Skeletal muscle satellite cell (primary cell): ENCODE measurements around the gene CCR1.

Source experiments
- H3K27me3 ChIP-seq: 2 replicates; pipeline ENCODE4 v1.7.0; 2013; ENCODE audit warnings: low read length; ENCODE audit not compliant: control insufficient read depth, insufficient read depth
- H3K36me3 ChIP-seq: 2 replicates; pipeline ENCODE4 v1.7.0; 2013; ENCODE audit warnings: mild to moderate bottlenecking, control low read depth, low read length; ENCODE audit not compliant: insufficient read depth
- H3K4me1 ChIP-seq: 2 replicates; pipeline ENCODE4 v1.7.0; 2013; ENCODE audit warnings: low read length; ENCODE audit not compliant: control insufficient read depth, insufficient read depth
- H3K4me2 ChIP-seq: 2 replicates; pipeline ENCODE4 v1.7.0; 2013; ENCODE audit warnings: mild to moderate bottlenecking, low read length
- H3K4me3 ChIP-seq: 2 replicates; pipeline ENCODE4 v1.7.0; 2013; ENCODE audit warnings: low read length
- H3K9ac ChIP-seq: 2 replicates; pipeline ENCODE4 v1.7.0; 2013; ENCODE audit warnings: mild to moderate bottlenecking, low read depth, low read length, moderate library complexity
- H3K9me3 ChIP-seq: replicated peaks from 2 replicates; pipeline ENCODE4 v1.7.0; 2013; ENCODE audit warnings: mild to moderate bottlenecking, control low read depth, low read length

The CCR1 gene

DNA sequence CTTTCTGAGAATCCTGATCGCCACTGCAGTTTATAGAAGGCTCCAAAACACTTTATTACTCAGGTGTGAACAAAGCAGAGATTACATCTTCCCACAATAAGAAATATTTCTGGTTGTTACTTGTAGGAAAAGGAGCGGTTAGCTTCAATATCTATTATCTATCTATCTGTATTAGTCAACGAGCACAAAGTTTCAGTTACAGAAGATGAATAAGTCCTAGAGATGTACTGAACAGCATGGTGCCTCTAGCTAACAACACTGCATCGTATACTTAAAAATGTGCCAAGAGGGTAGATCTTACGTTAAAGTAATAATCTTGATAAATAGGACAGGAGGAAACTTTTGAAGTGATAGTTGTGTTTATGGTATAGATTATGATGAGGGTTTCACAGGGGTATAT lies 23.2 kb upstream of the CCR1 start:
- Histone ChIP-seq H3K4me2 (no peak overlapping the region), H3K4me3 (no peak overlapping the region), H3K36me3 (no peaks in the 10 kb centered on the region), H3K9ac (no peak overlapping the region), H3K4me1 (no peaks in the 10 kb centered on the region), H3K9me3 (no peaks in the 10 kb centered on the region), H3K27me3 (peaks cover 37% of the 10 kb centered on the region)

DNA sequence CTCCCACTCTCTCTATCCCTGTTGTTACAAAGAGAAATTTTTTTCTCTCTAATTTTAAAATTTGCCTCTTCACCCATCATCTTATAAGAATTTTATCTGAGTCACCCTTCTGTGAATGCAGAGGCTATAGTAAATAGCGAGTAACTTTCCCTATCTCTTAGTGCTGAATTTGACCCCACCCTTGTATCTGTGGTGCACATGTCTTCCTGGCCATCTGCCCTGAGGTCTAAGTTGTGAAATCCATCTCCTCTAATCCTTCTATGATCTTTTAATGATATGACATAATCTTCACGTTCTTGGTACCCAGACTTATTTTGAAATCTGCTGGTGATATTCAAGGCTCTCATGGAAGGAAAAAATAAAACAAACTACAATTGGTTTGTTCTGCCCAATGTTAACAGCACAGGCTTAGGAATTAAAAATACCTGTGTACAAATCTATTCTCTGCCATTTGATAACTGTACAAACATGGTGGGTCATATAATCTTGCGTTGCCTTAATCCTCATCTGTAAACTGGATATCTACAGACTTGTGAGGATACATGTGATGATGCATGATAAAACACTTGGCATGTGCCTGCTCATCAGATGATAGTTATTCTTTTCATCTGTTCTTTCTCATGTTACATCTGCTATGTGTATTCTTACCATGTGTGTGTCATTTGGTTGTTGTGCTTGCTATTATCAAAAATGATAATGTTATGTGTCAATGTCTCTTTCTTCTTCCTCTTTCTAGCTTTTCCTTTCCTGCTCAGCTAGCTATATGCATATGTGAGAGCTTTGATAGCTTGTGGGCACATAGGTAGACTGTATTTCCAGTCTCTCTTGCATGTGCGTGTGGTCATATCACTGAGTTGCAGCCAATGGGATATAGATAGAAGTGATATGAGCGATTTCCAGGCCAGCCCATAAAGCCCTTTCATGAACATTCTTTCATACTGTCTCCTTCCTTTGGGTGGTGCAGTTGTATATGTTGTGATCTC lies 20.4 kb upstream of the CCR1 start:
- Histone ChIP-seq H3K27me3 (peaks cover 47% of the 10 kb centered on the region), H3K4me1 (no peaks in the 10 kb centered on the region), H3K9ac (no peak overlapping the region), H3K9me3 (no peaks in the 10 kb centered on the region), H3K4me3 (no peak overlapping the region), H3K36me3 (no peaks in the 10 kb centered on the region), H3K4me2 (no peak overlapping the region)

DNA sequence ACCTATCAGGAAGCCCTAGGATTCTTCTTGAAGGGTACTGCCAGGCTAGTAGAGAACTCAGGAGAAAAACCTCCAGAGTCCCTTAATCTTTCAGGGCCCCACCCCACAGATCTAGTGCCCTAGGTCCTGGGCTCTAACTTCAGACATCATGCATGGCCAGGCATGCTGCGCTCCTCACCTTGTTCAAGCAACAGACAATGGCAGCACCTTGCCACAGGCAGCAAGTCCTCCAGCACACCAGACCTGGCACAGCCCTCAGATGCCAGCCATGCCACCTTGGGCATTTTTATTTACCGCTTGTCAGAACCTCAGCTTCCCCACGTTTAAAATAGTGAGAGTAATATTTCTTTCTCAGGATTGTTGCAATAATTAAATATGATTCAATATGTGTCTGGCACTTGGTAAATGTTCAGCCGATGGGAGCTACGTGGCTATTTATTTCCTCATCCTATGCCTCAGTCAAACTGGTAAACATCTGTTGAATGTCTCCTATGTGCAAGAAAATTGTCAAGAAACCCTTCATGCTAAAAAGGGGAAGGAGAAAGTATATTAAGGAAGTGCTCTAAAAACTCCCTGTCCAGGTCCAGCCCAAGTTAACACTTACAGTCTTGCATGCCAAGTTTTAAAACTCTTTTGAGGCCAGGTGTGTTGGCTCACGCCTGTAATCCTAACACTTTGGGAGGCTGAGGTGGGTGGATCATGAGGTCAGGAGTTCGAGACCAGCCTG lies 14.5 kb upstream of the CCR1 start:
- Histone ChIP-seq H3K4me2 (no peak overlapping the region), H3K4me1 (no peaks in the 10 kb centered on the region), H3K9me3 (no peaks in the 10 kb centered on the region), H3K4me3 (no peak overlapping the region), H3K36me3 (no peaks in the 10 kb centered on the region), H3K9ac (no peak overlapping the region), H3K27me3 (peaks cover 23% of the 10 kb centered on the region)

DNA sequence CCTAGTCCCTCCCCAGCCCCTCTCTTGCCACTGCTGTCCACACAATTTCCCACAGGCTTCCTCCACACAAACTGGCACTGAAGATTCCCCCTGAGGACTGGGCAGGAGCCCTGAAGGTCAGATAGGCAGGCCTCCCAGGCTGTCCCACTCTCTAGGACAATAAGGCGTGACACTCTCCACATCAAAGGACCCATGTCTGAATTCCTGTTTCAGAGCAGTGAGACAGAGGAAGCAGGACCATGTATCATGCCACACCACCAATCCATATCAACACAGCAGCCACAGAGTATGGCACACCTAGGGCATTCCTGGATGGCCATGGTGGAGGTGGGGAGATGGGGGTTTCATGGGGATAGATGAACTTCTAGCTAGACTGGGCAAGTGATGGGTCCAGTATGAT lies 13.8 kb upstream of the CCR1 start:
- H3K4me3 ChIP-seq = no peak overlapping the region
- H3K4me2 ChIP-seq = no peak overlapping the region
- no peak overlapping the region for H3K9ac ChIP-seq
- peaks cover 27% of the 10 kb centered on the region for H3K27me3 ChIP-seq
- no peaks in the 10 kb centered on the region for H3K36me3 ChIP-seq
- no peaks in the 10 kb centered on the region for H3K9me3 ChIP-seq
- no peaks in the 10 kb centered on the region for H3K4me1 ChIP-seq

DNA sequence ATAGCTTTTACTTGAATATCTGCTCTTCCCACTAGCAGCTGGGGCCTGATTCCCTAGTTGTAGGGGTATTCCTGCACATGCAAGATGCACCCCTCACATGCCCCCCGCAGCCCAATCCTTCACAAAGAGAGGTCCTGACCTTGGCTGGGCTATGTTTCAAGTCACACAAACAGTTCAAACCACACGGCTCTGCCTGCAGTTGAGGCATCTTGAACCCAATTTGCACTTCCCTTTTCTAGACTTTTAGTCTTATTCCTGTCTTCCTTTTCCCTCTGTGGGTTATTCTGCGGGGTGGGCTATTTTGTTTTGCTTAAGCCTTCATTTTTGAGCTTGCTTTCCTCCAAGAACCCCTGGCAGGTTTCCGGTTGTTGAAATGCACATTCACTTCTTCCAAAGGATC lies 13.3 kb upstream of the CCR1 start:
- Histone ChIP-seq H3K27me3 (peaks cover 29% of the 10 kb centered on the region), H3K4me2 (no peak overlapping the region), H3K9me3 (no peaks in the 10 kb centered on the region), H3K4me3 (no peak overlapping the region), H3K36me3 (no peaks in the 10 kb centered on the region), H3K9ac (no peak overlapping the region), H3K4me1 (no peaks in the 10 kb centered on the region)

DNA sequence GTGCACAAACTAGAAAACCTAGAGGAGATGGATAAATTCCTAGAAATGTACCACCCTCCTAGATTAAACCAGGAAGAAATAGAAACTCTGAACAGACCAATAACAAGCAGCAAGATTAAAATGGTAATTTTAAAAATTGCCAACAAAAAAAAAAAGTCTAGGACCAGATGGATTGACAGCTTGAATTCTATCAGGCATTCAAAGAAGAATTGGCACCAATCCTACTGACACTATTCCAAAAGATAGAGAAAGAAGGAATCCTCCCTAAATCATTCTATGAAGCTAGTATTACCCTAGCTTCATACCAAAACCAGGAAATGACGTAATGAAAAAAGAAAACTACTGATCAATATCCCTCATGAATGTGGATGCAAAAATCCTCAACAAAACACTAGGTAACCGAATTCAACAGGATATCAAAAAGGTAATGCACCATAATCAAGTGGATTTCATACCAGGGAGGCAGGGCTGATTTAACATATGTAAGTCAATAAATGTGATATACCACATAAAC lies 10.1 kb upstream of the CCR1 start:
- H3K4me2 ChIP-seq = no peak overlapping the region
- peaks cover 39% of the 10 kb centered on the region for H3K27me3 ChIP-seq

DNA sequence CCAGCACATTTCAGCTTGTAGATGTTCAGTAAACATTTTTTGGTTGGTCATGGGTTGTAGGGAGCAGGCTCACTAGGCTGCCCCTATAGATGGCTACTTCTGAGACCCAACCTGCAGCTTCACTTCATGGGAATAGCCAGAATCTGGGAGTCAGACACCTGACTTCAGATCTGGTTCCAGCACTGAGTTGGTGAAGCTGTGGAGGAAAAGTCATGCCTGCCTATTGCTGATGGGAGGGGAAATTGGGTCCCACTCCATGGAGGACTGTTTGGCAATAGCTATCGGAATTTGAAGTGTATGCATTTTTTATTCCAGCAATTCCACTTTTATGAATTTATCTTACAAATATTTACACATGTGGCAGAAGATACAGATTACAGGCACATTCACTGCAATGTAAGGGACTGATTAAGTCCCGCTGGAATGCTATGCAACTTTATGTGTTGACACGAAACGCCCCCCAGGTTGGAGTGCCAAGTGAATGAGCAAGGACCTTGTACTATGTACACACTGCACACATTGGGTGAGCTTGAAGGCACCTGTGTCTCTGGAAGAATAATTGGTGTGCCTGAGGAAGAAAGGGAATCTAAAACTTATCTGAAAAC lies 7.8 kb upstream of the CCR1 start:
- no peaks in the 10 kb centered on the region for H3K36me3 ChIP-seq
- no peak overlapping the region for H3K4me3 ChIP-seq
- no peak overlapping the region for H3K4me2 ChIP-seq
- no peaks in the 10 kb centered on the region for H3K4me1 ChIP-seq
- no peaks in the 10 kb centered on the region for H3K9me3 ChIP-seq
- H3K9ac ChIP-seq = no peak overlapping the region
- H3K27me3 ChIP-seq = peaks cover 46% of the 10 kb centered on the region

More for the DNA sequence above, 10.1 kb upstream of the CCR1 start:
- Histone ChIP-seq H3K4me3 (no peak overlapping the region), H3K9ac (no peak overlapping the region), H3K36me3 (no peaks in the 10 kb centered on the region), H3K4me1 (no peaks in the 10 kb centered on the region), H3K9me3 (no peaks in the 10 kb centered on the region)

DNA sequence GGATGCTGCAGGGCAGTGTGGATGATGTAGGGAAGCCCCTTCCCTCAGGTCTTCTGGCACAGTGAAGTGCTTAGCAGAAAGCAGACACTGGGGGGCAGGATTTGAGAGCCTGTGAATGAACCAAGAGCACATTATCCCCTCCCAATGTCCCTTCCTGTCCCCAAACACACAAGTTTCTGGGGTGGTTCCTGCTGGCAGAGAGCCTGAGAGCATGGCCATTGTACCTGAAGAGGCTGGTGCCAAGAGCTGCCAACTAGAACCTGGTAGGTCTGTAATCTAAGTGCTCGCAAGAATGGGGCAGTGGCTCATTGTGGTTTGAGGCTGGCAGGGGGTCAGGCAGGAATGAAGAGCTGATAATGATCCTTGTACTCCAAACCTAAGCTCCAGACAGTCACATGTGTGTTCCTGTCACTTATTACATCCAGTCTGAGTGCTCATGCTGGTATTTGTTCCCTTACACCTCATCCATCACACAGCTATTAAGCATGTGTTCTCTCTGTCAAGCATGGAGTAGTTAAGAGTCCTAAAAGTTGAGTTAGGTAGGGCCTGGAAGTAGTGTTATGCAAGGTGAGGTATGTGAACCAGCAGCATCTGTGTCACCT lies 6.7 kb upstream of the CCR1 start:
- Histone ChIP-seq H3K4me2 (no peak overlapping the region), H3K27me3 (peaks cover 53% of the 10 kb centered on the region), H3K36me3 (no peaks in the 10 kb centered on the region), H3K9ac (no peak overlapping the region), H3K4me1 (no peaks in the 10 kb centered on the region), H3K9me3 (no peaks in the 10 kb centered on the region), H3K4me3 (no peak overlapping the region)

DNA sequence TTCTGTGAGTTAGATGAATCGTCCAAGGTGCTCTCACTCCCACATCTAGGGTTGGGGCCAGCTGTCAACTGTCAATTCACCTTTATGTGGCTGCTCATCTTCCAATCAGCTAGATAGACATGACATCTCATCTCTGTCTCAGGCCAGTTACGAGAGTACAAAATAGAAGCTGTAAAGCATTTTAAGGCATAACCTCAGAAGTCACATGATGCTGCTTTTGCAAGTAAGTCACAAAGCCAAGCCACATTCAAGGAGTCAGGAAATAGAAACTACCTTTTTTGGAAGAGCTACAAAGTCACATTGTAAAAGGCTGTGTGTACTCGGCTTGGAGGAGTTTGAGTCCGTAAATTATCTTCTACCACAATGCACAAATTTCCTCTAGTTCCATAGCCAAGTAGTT lies 5.1 kb upstream of the CCR1 start:
- H3K4me1 ChIP-seq = no peaks in the 10 kb centered on the region
- no peak overlapping the region for H3K9ac ChIP-seq
- no peaks in the 10 kb centered on the region for H3K36me3 ChIP-seq
- peaks cover 53% of the 10 kb centered on the region for H3K27me3 ChIP-seq
- H3K4me3 ChIP-seq = no peak overlapping the region
- no peak overlapping the region for H3K4me2 ChIP-seq
- no peaks in the 10 kb centered on the region for H3K9me3 ChIP-seq

DNA sequence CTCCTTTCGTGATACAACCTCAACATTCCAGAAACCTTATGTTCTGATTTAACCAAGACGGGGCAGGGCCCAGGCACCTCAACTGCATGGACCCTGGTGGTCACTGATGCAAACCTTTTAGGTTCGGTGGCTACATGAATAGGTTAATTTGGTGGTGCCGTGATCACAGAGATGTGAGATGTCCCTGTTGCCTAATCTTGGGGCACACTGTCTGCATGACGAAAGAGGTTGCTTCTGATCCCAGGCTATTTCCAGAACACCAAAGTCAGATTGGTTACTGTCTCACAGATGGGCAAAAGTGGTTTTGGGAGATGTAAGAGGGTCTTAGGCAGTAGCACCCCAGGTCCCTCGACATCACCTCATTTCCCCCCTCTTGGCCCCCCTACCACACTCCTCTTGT lies 4.0 kb upstream of the CCR1 start:
- no peak overlapping the region for H3K4me2 ChIP-seq
- H3K9ac ChIP-seq = no peak overlapping the region
- no peaks in the 10 kb centered on the region for H3K4me1 ChIP-seq
- no peaks in the 10 kb centered on the region for H3K36me3 ChIP-seq
- H3K9me3 ChIP-seq = no peaks in the 10 kb centered on the region
- no peak overlapping the region for H3K4me3 ChIP-seq
- H3K27me3 ChIP-seq = peaks cover 45% of the 10 kb centered on the region
